H1 (cell line): ENCODE results near the gene PTPRO.

Experiments used
- BRCA1 ChIP-seq: IDR thresholded peaks from 2 replicates; pipeline ENCODE4 v1.6.1; 2012; ENCODE audit warnings: low read depth, low read length, improper control_type of control experiment
- CBX8 ChIP-seq: fragments of 300-800, 300-1000 bp; sonication (generic); IDR thresholded peaks from 2 replicates; pipeline ENCODE4 v1.7.1; 2016; ENCODE audit warnings: low read depth, low read length, borderline replicate concordance
- CTCF ChIP-seq, 3 experiments: IDR thresholded peaks; 1 replicate in 2 of 3; 2 replicates in 1 of 3; pipeline versions ENCODE4 v1.5.1 to v1.6.1; 2011; ENCODE audit warnings: low read length in 3 of 3, mild to moderate bottlenecking in 3 of 3, inconsistent platforms in 2 of 3, low read depth in 1 of 3, moderate library complexity in 1 of 3; ENCODE audit not compliant: insufficient read depth in 1 of 3; ENCODE audit errors: control extremely low read depth in 1 of 3
- EP300 ChIP-seq, 2 experiments: IDR thresholded peaks; 1 replicate in 1 of 2; 2 replicates in 1 of 2; pipeline ENCODE4 v1.6.1; 2011 to 2012; ENCODE audit warnings: low read depth in 2 of 2, low read length in 2 of 2, mild to moderate bottlenecking in 2 of 2, borderline replicate concordance in 1 of 2, inconsistent platforms in 1 of 2, moderate library complexity in 1 of 2
- FOSL1 ChIP-seq: IDR thresholded peaks from 2 replicates; pipeline ENCODE4 v1.6.1; 2011; ENCODE audit warnings: mild to moderate bottlenecking, low read depth, low read length, moderate library complexity; ENCODE audit not compliant: insufficient read depth
- KDM1A ChIP-seq: fragments of 200-600, 300-600 bp; sonication (generic); IDR thresholded peaks from 2 replicates; pipeline ENCODE4 v1.7.1; 2016; ENCODE audit warnings: mild to moderate bottlenecking, low read length, borderline replicate concordance
- POLR2A ChIP-seq, 2 experiments: IDR thresholded peaks; 1 replicate in 1 of 2; 2 replicates in 1 of 2; pipeline ENCODE4 v1.6.1; 2011; ENCODE audit warnings: low read depth in 2 of 2, low read length in 2 of 2, mild to moderate bottlenecking in 2 of 2; ENCODE audit errors: control extremely low read depth in 1 of 2
- POLR2AphosphoS5 ChIP-seq: IDR thresholded peaks from 2 replicates; pipeline ENCODE4 v1.6.1; 2011; ENCODE audit warnings: low read depth, low read length
- SUZ12 ChIP-seq: fragments of 200-600 bp; sonication (generic); IDR thresholded peaks from 2 replicates; pipeline ENCODE4 v1.6.1; 2012; ENCODE audit warnings: mild to moderate bottlenecking, inconsistent platforms, low read length, moderate library complexity, mixed read lengths
- TAF1 ChIP-seq: IDR thresholded peaks from 2 replicates; pipeline ENCODE4 v1.6.1; 2011; ENCODE audit warnings: mild to moderate bottlenecking, low read depth, low read length
- TCF12 ChIP-seq: IDR thresholded peaks from 2 replicates; pipeline ENCODE4 v1.6.1; 2011; ENCODE audit warnings: low read depth, mild to moderate bottlenecking, low read length
- ZNF274 ChIP-seq: IDR thresholded peaks from 2 replicates; pipeline ENCODE4 v1.7.0; 2012; ENCODE audit warnings: low read length, borderline replicate concordance; ENCODE audit errors: extremely low read depth

GRCh38 chr12:15274561-15274967 is 47.7 kb upstream of the PTPRO start:
- TF ChIP-seq TAF1 (no peak), CTCF (IDR thresholded peaks at IDR 0.05; ENCODE audit: control extremely low read depth in 1 of 3, insufficient read depth in 1 of 3, low read depth in 1 of 3, low read length in 3 of 3) (no peak), POLR2AphosphoS5 (no peak), KDM1A (no peak), ZNF274 (no peak), FOSL1 (no peak), POLR2A (IDR thresholded peaks at IDR 0.05; ENCODE audit: control extremely low read depth in 1 of 2, low read depth in 2 of 2, low read length in 2 of 2) (no peak), CBX8 (no peak), SUZ12 (no peak), EP300 (IDR thresholded peaks at IDR 0.05; ENCODE audit: borderline replicate concordance in 1 of 2, low read depth in 2 of 2, low read length in 2 of 2) (no peak), BRCA1 (no peak), TCF12 (no peak)
